Motor neuron (in vitro differentiated cells): ENCODE data around the gene GPR68. TPM values are rescaled to one million over a fixed set of nuclear protein-coding genes. Genes with fewer than 3 reads are reported as not detected.

Experiments
- ATAC-seq, 8 experiments: fragments of 200-7000 bp; cut with Tn5 transposase; replicated peaks in 6 of 8; 2 replicates each; pipeline ENCODE4 v1.8.0; 2021; ENCODE audit warnings: mild to moderate bottlenecking in 8 of 8, moderate library complexity in 8 of 8
- H3K27ac ChIP-seq, 2 donors: fragments of 250-450 bp; sonication (Bioruptor Pico); 2 replicates each; pipeline ENCODE4 v1.9.0; 2021; ENCODE audit warnings: antibody characterized with exemption in 2 of 2, mild to moderate bottlenecking in 2 of 2, moderate library complexity in 1 of 2
- H3K4me1 ChIP-seq, 2 donors: fragments of 250-450 bp; sonication (Bioruptor Pico); replicated peaks in 1 of 2; 2 replicates each; pipeline ENCODE4 v1.6.1; 2021; ENCODE audit warnings: antibody characterized with exemption in 2 of 2, mild to moderate bottlenecking in 2 of 2, moderate library complexity in 1 of 2
- H3K4me3 ChIP-seq, 5 donors: fragments of 250-450 bp; sonication (Bioruptor Pico); 2 replicates each; pipeline ENCODE4 v1.9.0; 2021; ENCODE audit warnings: antibody characterized with exemption in 5 of 5, mild to moderate bottlenecking in 5 of 5, moderate library complexity in 4 of 5
- WGBS, 10 experiments: fragments of 450-650 bp; shearing (Covaris generic); methylation state at CpG; one replicate each; pipeline ENCODE4 v1.0.0; 2022; 5-methylcytosine and 5-hydroxymethylcytosine counted together
- in situ Hi-C, 9 experiments: fragments of 400-800 bp; cut with MboI; loops; one replicate each; pipeline ENCODE4 v1.15.0; 2021; ENCODE audit warnings: low sequenced_read_pairs in 9 of 9, low pct_unique_long_range_greater_than_20kb in 2 of 9; ENCODE audit not compliant: unreplicated experiment in 9 of 9
- total RNA-seq, 8 experiments: library from RNA; unstranded; fragments of 300-600 nt; gene quantifications; 2 replicates each; pipeline versions ENCODE4 v1.2.3 to v1.2.4, GENCODE V29; 2022

The GPR68 gene
- 1 to 10 TPM in 6 of 8 experiments, under 1 TPM in 2; 0.61 to 3.1 (median 1.5) TPM for total RNA-seq

- peak within 1 kb of the TSS in 2 of 5 donors; percentile 1 to 10 for H3K4me3 ChIP-seq
- in situ Hi-C loops: no loop called here
- peak within 1 kb of the TSS; percentile 0 to 13 for H3K27ac ChIP-seq
- peaks cover 9 to 10% of the 10 kb centered on the region in 2 donors for H3K4me1 ChIP-seq
- 0 to 17% (median 4%) methylated on average over 1 to 4 of the region's 12 CpGs; no CpG with 5 or more reads in 7 of the 10 experiments for WGBS, 10 experiments
- peak; percentile 69 to 99 (median 98) for ATAC-seq
Observed at GRCh38 chr14:91244501-91244901, at the start of gene GPR68. Gene GPR68 (minus strand): TSS chr14:91244704. CDS start chr14:91235050, 9,654 bp downstream.

GRCh38 chr14:91294153-91294552 lies 49.6 kb upstream of the GPR68 start:
- ATAC-seq: no peak
- 0 to 96% (median 58%) methylated on average over 2 to 6 of the region's 7 CpGs; no CpG with 5 or more reads in 4 of the 10 experiments for WGBS, 10 experiments
- in situ Hi-C loops: loop anchor here in 4 of 9 experiments (25.0 kb wide), 1 partner anchor 382 kb away; no protein-coding TSS in a partner anchor

GRCh38 chr14:91293281-91293680 lies 48.8 kb upstream of the GPR68 start:
- H3K27ac ChIP-seq: no peak overlapping the region
- no peak overlapping the region for H3K4me3 ChIP-seq
- in situ Hi-C loops: loop anchor here in 4 of 9 experiments (25.0 kb wide), 1 partner anchor 381 kb away; no protein-coding TSS in a partner anchor
- ATAC-seq: no peak
- H3K4me1 ChIP-seq: no peaks in the 10 kb centered on the region
- WGBS, 10 experiments: 17 to 70% (median 28%) methylated on average over 1 to 7 of the region's 12 CpGs; no CpG with 5 or more reads in 6 of the 10 experiments

More at GRCh38 chr14:91294153-91294552, 49.6 kb upstream of the GPR68 start:
- Histone ChIP-seq H3K4me1 (no peaks in the 10 kb centered on the region), H3K4me3 (no peak overlapping the region), H3K27ac (no peak overlapping the region)

GRCh38 chr14:91292491-91292890 lies 48.0 kb upstream of the GPR68 start:
- ATAC-seq: no peak
- WGBS, 10 experiments: 89 to 94% (median 94%) methylated on average over 2 to 14 of the region's 15 CpGs; no CpG with 5 or more reads in 5 of the 10 experiments
- Histone ChIP-seq H3K4me3 (no peak overlapping the region), H3K27ac (no peak overlapping the region), H3K4me1 (no peaks in the 10 kb centered on the region)
- in situ Hi-C loops: loop anchor here in 4 of 9 experiments (25.0 kb wide), 1 partner anchor 380 kb away; no protein-coding TSS in a partner anchor

GRCh38 chr14:91291786-91292405 lies 47.4 kb upstream of the GPR68 start:
- in situ Hi-C loops: loop anchor here in 4 of 9 experiments (25.0 kb wide), 1 partner anchor 380 kb away; no protein-coding TSS in a partner anchor

GRCh38 chr14:91290986-91291385 lies 46.5 kb upstream of the GPR68 start:
- no peak overlapping the region for H3K4me3 ChIP-seq
- WGBS, 10 experiments: 82 to 100% (median 98%) methylated on average over 1 to 6 of the region's 10 CpGs; no CpG with 5 or more reads in 4 of the 10 experiments
- H3K27ac ChIP-seq: no peak overlapping the region
- in situ Hi-C loops: loop anchor here in 4 of 9 experiments (25.0 kb wide), 1 partner anchor 379 kb away; no protein-coding TSS in a partner anchor
- ATAC-seq: no peak
- no peaks in the 10 kb centered on the region for H3K4me1 ChIP-seq

More at GRCh38 chr14:91291786-91292405, 47.4 kb upstream of the GPR68 start:
- Histone ChIP-seq H3K4me1 (no peaks in the 10 kb centered on the region), H3K4me3 (no peak overlapping the region), H3K27ac (no peak overlapping the region)
- no peak for ATAC-seq
- 73 to 100% (median 80%) methylated on average over 1 to 9 of the region's 21 CpGs; no CpG with 5 or more reads in 5 of the 10 experiments for WGBS, 10 experiments

- in situ Hi-C loops: loop anchor here in 4 of 9 experiments (10.0 to 25.0 kb wide), 2 partner anchors 115 to 377 kb away; no protein-coding TSS in a partner anchor
- Histone ChIP-seq H3K27ac (no peak overlapping the region), H3K4me1 (peaks cover 3 to 13% of the 10 kb centered on the region in 2 donors), H3K4me3 (no peak overlapping the region)
- 89 to 100% (median 97%) methylated on average over 1 to 3 of the region's 4 CpGs; no CpG with 5 or more reads in 4 of the 10 experiments for WGBS, 10 experiments
- no peak for ATAC-seq
Observed at GRCh38 chr14:91289464-91289863, 45.0 kb upstream of the GPR68 start.

- Histone ChIP-seq H3K4me3 (no peak overlapping the region), H3K4me1 (peaks cover 3 to 13% of the 10 kb centered on the region in 2 donors), H3K27ac (no peak overlapping the region)
- ATAC-seq: no peak
- 83 to 100% (median 96%) methylated on average over 2 to 8 of the region's 28 CpGs; no CpG with 5 or more reads in 4 of the 10 experiments for WGBS, 10 experiments
- in situ Hi-C loops: loop anchor here in 4 of 9 experiments (10.0 to 25.0 kb wide), 2 partner anchors 114 to 377 kb away; no protein-coding TSS in a partner anchor
Observed at GRCh38 chr14:91288876-91289275, 44.4 kb upstream of the GPR68 start.

- Histone ChIP-seq H3K4me3 (no peak overlapping the region), H3K4me1 (peaks cover 3 to 13% of the 10 kb centered on the region in 2 donors), H3K27ac (no peak overlapping the region)
- peak; percentile 65 to 85 (median 76) for ATAC-seq
- in situ Hi-C loops: loop anchor here in 4 of 9 experiments (10.0 to 25.0 kb wide), 2 partner anchors 112 to 374 kb away; no protein-coding TSS in a partner anchor
- 0 to 57% (median 24%) methylated on average over 1 to 7 of the region's 7 CpGs; no CpG with 5 or more reads in 2 of the 10 experiments for WGBS, 10 experiments
Observed at GRCh38 chr14:91286530-91286937, 42.0 kb upstream of the GPR68 start.

GRCh38 chr14:91284791-91285548 lies 40.5 kb upstream of the GPR68 start:
- H3K4me3 ChIP-seq: no peak overlapping the region
- in situ Hi-C loops: loop anchor here in 4 of 9 experiments (10.0 to 25.0 kb wide), 2 partner anchors 110 to 373 kb away; no protein-coding TSS in a partner anchor
- 35 to 88% (median 72%) methylated on average over 2 to 13 of the region's 14 CpGs; no CpG with 5 or more reads in 1 of the 10 experiments for WGBS, 10 experiments

GRCh38 chr14:91284146-91284790 lies 39.8 kb upstream of the GPR68 start:
- Histone ChIP-seq H3K27ac (no peak overlapping the region), H3K4me1 (peaks cover 3 to 13% of the 10 kb centered on the region in 2 donors), H3K4me3 (no peak overlapping the region)
- WGBS, 10 experiments: 3 to 96% (median 92%) methylated on average over 2 to 12 of the region's 13 CpGs; no CpG with 5 or more reads in 3 of the 10 experiments
- in situ Hi-C loops: loop anchor here in 4 of 9 experiments (10.0 to 25.0 kb wide), 2 partner anchors 109 to 372 kb away; no protein-coding TSS in a partner anchor
- ATAC-seq: peak in 2 of 8 experiments; percentile 88 to 90

More at GRCh38 chr14:91284791-91285548, 40.5 kb upstream of the GPR68 start:
- peaks cover 3 to 13% of the 10 kb centered on the region in 2 donors for H3K4me1 ChIP-seq
- no peak overlapping the region for H3K27ac ChIP-seq
- ATAC-seq: peak in 5 of 8 experiments; percentile 23 to 77 (median 38)

GRCh38 chr14:91283666-91284065 lies 39.2 kb upstream of the GPR68 start:
- Histone ChIP-seq H3K4me1 (peaks cover 3 to 13% of the 10 kb centered on the region in 2 donors), H3K4me3 (no peak overlapping the region), H3K27ac (no peak overlapping the region)
- peak in 1 of 8 experiments; percentile 15 for ATAC-seq
- in situ Hi-C loops: loop anchor here in 4 of 9 experiments (10.0 to 25.0 kb wide), 2 partner anchors 109 to 371 kb away; no protein-coding TSS in a partner anchor
- WGBS, 10 experiments: 33 to 93% (median 88%) methylated on average over 1 to 3 of the region's 4 CpGs; no CpG with 5 or more reads in 3 of the 10 experiments
